GM08714 (cell line): Measurements from ENCODE around the gene CLIP2.

Experiments
- H3K4me3 ChIP-seq: fragments of 200-500 bp; sonication (Bioruptor generic); 2 replicates; pipeline ENCODE4 v1.5.1; 2014; ENCODE audit warnings: mild to moderate bottlenecking, low read length, inconsistent platforms
- ZNF274 ChIP-seq: IDR thresholded peaks from 2 replicates; pipeline ENCODE4 v1.6.1; 2012; ENCODE audit warnings: mild to moderate bottlenecking, low read depth, low read length

CLIP2 gene

DNA sequence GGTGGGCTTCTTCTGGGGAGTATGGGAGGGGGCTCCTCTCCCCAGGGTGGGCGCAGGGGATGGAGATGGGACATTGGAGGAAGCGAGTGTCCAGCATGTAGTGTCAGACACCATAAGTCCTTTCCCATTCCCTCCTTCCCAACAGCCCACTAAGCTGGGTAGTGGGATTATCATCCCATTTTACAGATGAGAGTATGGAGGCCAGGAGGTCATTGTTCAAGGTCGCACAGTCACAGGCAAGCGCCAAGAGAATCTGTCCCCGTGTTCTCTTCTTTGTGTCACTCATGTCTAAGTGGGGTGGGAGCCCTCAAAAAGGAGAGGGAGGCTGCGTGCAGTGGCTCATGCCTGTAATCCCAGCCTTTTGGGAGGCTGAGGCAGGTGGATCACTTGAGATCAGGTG lies 64.8 kb downstream of the CLIP2 start:
- no peak overlapping the region for H3K4me3 ChIP-seq
- TF ChIP-seq ZNF274, result no peak

DNA sequence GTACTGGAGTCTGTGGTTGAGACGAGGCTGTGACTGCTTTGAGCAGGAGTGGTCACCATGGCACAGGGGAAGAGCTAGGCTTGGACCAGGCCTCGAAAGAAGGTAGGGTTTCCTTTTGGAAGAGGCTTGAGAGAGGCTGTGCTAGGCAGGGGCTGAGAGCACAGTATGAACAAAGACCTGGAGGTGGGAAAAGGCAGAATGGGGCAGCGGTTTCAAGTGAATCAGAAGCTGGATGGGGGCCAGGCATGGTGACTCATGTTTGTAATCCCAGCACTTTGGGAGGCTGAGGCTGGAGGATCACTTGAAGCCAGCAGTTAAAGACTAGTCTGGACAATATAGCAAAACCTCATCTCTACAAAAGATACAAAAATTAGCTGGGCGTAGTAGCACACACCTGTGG lies 65.9 kb downstream of the CLIP2 start:
- no peak overlapping the region for H3K4me3 ChIP-seq
- no peak for TF ChIP-seq ZNF274

DNA sequence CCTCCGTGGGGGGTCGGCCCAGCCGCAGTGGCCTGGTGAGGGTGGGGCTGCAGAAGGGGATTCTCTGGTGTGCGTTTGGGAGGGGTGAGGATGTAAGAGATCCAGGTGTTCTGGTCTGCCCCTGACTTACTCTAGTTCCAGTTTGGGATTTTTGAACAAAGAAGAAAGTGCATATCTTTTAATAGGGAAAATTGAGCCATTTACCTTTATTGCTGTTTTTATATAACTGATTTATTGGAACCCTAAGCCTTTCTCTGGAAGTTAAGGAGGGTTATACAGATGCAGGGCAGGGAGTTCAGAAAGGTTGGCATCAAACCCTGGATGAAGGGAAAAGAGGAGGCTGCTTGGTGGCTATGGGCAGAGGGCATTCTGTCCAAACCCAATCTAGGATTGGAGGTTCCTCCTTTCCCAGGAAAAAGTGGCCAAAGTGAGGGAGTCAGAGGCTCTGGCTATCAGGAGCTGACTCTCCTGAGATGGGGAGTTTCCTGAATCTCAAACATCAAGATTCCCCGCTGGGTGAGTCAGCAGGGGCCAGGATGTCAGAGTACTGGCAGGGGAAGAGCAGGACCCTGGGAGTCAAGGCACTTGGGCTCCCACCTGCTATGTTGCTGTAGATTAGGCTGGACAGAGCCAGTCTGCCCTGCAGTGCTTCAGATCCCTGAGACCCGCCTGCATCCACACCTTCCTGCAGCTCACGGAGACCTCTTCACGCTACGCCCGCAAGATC lies 67.5 kb downstream of the CLIP2 start:
- H3K4me3 ChIP-seq, result no peak overlapping the region
- TF ChIP-seq ZNF274, result no peak

DNA sequence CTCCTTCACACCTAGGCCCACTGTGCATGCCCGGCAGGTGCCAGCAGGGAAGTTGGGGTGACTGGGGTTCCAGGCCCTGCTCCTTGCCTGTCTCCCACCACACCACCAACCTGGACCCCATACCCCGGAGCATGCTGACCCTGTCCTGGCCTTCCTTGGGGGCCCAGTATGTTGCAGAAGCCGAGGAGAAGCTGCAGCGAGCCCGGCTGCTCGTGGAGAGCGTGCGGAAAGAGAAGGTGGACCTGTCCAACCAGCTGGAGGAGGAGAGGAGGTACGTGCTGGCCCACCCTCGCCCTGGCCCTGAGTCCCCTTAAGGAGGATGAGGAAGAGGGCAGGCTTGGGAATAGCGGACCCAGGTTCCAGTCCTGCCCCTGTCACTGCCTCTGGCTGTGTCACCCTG lies 70.8 kb downstream of the CLIP2 start:
- no peak for TF ChIP-seq ZNF274

DNA sequence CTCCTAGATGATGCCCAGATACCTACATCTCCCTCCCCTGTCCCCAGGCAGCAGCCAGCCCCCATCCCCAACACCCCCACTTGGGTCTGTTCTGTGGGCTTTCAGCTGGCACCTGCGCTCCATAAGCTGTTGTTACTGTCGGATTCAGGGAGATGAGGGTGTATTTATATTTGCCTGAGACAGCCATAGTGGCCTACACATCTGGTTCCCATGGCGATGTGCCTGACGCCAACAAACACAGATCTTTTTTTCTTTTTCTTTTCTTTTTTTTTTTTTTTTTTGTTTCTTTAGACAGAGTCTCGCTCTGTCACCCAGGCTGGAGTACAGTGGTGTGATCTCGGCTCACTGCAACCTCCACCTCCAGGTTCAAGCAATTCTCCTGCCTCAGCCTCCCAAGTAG lies 73.1 kb downstream of the CLIP2 start:
- TF ChIP-seq ZNF274, result no peak

More for the DNA sequence above, 70.8 kb downstream of the CLIP2 start:
- no peak overlapping the region for H3K4me3 ChIP-seq

DNA sequence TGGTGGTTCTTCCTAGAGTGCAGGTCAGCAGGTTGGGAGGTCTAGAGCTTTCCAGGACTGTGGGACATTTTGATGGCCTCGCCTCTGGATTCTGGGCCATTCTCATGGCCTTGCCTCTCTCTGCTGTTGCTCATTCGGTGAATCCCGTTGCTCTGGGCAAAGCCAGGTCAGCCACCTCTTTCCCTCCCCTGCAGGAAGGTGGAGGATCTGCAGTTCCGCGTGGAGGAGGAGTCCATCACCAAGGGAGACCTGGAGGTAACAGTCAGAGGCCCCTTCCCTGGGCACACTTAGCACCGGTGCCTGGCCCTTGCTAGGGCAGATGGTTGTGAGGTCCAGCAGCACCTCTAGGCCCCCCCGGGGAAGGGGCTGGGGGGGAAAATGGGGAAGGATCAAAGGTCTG lies 74.9 kb downstream of the CLIP2 start:
- no peak overlapping the region for H3K4me3 ChIP-seq

More for the DNA sequence above, 73.1 kb downstream of the CLIP2 start:
- no peak overlapping the region for H3K4me3 ChIP-seq

DNA sequence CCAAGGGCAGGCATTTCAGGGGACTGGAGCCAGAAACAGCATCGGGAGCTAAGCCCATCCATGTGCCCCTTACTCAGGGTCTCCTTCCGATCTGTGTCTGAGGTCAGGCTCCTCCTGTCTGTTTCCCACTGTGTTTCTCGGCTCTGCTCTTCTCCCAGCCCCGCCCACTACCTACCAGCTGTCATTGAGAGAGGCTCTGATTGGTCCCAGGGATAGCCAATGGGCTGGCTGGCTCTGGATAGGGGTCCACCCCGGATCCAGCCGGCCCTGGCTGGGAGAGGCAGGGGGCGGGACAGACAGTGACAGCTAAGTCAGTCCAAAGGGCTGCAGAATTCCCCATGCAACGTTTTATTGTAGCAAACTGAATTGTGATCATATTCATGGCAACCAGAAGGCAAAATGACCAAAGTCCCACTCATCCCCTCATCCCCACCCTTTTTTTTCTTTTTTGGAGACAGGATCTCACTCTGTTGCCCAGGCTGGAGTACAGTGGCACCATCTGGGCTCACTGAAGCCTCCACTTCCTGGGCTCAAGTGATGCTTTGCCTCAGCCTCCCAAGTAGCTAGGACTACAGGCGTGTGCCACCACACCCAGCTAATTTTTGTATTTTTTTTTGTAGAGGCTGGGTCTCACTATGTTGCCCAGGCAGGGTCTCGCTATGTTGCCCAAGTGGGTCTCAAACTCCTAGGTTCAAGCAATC lies 76.3 kb downstream of the CLIP2 start:
- no peak overlapping the region for H3K4me3 ChIP-seq
- TF ChIP-seq ZNF274, result no peak

More for the DNA sequence above, 74.9 kb downstream of the CLIP2 start:
- TF ChIP-seq ZNF274, result no peak

DNA sequence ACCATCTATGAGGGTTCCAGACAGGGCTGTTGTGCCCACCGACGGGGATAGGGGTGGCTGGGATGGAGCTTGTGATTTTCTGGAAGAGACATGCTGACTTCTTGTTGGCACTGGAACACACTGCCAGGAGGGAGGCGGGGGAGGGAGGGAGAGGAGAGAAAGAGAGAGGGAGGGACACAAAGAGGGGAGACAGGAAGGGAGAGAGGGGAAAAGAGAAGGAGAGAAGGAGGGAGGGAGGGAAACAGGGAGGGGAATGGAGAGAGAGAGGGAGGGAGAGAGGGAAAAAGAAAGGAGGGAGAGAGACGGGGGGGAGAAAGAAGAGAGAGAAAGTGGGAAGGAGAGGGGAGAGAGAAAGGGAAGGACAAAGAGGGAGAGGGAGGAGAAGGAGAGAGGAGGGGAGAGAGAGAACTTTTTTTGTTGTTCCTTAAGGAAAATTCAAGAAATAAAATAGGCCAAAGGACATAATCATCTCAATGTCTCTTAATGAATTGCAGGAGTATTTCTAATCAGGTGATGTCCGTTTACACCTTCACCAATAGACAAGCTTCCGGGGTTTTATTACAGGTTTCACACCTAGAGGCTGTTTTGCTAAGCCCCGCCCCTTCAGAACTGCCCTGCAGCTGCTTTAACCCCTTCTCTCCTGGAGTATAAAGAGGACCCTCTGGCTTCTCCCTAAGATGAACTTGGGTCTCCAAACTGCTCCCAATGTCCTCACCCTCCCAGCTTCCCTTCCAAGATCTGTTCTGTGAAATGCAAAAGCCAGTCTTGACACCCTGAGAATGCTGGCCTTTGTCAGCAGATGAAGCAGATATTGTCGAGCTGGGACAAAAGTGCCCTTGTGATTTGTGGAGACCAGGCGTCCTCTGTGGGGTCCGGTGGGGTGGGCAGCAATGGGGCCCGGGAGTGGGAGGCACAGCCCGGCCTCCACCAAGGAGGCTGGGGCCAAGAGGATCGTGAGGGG lies 82.5 kb downstream of the CLIP2 start:
- no peak for TF ChIP-seq ZNF274
- no peak overlapping the region for H3K4me3 ChIP-seq

DNA sequence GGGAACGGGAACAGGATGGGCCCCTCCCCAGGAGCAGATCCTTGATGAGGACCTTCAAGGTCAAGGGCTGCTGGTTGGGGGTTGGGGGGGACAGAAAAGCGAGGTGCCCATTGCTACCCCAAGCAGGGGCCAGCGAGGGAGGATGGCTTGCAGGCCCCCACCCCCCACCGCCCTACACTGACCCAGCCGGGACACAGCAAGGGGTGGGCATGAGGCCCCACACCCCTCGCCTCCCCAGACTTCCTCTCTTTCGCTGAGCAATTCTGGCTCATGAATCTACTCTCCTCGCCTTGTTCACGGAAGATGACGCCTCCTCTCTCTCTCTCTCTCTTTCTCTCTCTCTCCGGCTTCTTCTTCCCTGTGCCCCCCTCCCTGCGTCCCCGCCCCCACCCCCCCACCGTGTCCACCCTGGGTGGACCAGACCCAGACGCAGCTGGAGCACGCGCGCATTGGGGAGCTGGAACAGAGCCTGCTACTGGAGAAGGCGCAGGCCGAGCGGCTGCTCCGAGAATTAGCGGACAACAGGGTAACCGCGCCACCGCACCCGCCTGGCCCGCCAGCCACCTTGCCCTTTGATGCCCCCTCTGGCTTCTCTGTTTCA lies 83.4 kb downstream of the CLIP2 start:
- no peak for TF ChIP-seq ZNF274
- H3K4me3 ChIP-seq, result no peak overlapping the region

DNA sequence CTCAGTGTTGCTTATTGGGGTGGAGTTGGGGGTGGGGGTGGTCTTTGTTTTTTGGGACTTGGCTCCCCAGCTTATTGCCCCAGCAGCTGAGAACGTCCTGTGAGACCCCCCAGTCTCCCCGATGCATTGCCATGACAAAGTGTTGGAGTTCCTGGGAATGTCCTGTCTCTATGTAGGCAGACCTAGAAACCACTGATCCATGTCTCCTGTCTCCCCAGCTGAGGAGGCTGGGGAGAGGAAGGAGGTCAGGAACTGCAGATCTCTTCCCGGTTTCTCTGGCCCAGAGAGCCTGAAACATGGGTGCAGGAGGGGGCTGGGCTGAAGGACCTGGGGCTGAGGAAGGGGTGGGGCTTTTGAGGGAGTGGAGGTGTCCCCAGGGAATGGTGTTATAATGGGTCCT lies 84.3 kb downstream of the CLIP2 start:
- H3K4me3 ChIP-seq, result no peak overlapping the region
- no peak for TF ChIP-seq ZNF274

DNA sequence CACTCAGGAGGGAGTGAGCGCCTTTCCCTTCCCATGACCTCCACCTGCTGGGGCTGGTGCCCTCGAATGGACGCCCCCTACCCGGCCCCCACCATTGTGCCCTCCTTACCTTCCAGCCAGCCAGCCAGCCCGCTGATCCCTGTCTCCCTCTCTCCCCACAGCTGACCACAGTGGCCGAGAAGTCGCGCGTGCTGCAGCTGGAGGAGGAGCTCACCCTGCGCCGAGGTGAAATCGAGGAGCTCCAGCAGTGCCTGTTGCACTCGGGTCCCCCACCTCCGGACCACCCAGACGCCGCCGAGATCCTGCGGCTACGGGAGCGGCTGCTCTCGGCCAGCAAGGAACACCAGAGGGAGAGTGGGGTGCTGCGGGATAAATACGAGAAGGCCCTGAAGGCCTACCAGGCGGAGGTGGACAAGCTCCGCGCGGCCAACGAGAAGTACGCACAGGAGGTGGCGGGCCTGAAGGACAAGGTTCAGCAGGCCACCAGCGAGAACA lies 86.6 kb downstream of the CLIP2 start:
- TF ChIP-seq ZNF274, result no peak
- H3K4me3 ChIP-seq, result no peak overlapping the region

DNA sequence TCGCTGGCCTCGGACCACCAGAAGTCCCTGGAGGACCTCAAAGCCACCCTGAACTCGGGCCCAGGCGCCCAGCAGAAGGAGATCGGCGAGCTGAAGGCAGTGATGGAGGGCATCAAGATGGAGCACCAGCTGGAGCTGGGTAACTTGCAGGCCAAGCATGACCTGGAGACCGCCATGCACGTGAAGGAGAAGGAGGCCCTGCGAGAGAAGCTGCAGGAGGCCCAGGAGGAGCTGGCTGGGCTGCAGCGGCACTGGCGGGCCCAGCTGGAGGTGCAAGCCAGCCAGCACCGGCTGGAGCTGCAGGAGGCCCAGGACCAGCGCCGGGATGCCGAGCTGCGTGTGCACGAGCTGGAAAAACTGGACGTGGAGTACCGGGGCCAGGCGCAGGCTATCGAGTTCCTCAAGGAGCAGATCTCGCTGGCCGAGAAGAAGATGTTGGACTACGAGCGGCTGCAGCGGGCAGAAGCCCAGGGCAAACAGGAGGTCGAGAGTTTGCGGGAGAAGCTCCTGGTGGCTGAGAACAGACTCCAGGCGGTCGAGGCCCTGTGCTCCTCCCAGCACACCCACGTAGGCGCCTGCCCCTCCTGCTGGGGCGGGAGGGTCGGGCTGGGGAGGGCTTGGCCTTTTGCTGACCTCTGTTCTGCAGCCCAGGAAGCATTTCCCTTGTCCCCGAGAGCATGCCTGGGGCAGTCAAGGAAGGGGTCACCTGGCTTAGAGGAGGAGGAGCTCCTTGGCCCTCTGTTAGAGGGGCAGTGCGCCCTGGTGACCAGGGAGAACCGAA lies 87.2 kb downstream of the CLIP2 start:
- no peak for TF ChIP-seq ZNF274
- no peak overlapping the region for H3K4me3 ChIP-seq

DNA sequence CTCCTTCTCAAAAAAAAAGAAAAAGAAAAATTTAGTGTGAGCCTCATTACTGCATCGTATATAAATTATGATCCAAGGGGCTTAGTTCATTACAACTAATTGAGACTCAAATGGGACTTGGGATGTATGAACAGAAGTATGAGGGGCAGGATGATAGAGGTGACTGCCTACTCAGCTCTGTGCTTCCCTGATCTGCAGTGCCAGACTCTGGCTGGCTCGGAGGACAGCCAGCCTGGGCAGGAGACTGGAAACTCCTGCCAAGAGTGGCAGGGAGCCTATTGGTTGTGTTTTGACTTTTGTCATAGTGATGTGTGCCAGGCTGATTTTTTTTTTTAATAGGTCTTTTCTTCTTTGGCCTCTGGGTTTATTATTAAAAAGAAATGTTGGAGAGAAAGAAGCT lies 90.7 kb downstream of the CLIP2 start:
- no peak for TF ChIP-seq ZNF274
- no peak overlapping the region for H3K4me3 ChIP-seq
